HG03045 (cell line): Measurements from ENCODE around the gene NRDE2.

Source experiments
- ATAC-seq: cut with Tn5 transposase; IDR thresholded peaks from one replicate; pipeline ENCODE4 v1.9.1; 2021; ENCODE audit warnings: mild to moderate bottlenecking, moderate library complexity; ENCODE audit not compliant: unreplicated experiment

The NRDE2 gene

GRCh38 chr14:90297876-90298629, 33.7 kb downstream of the NRDE2 start:
- ATAC-seq = no peak

GRCh38 chr14:90296641-90297040, 35.1 kb downstream of the NRDE2 start:
- no peak for ATAC-seq

GRCh38 chr14:90295870-90296516, 35.7 kb downstream of the NRDE2 start:
- no peak for ATAC-seq

GRCh38 chr14:90294872-90295271, 36.9 kb downstream of the NRDE2 start:
- no peak for ATAC-seq

GRCh38 chr14:90293766-90294730, 37.7 kb downstream of the NRDE2 start:
- no peak for ATAC-seq

- ATAC-seq = no peak
Measured at GRCh38 chr14:90291699-90292098, 40.0 kb downstream of the NRDE2 start.

GRCh38 chr14:90290337-90291011, 41.3 kb downstream of the NRDE2 start:
- no peak for ATAC-seq

GRCh38 chr14:90288651-90289355, 42.9 kb downstream of the NRDE2 start:
- no peak for ATAC-seq

- ATAC-seq = no peak
Measured at GRCh38 chr14:90287791-90288190, 44.0 kb downstream of the NRDE2 start.

GRCh38 chr14:90281756-90282155, 50.0 kb downstream of the NRDE2 start:
- ATAC-seq = no peak

- no peak for ATAC-seq
Measured at GRCh38 chr14:90281261-90281660, 50.5 kb downstream of the NRDE2 start.

GRCh38 chr14:90280096-90280495, 51.6 kb downstream of the NRDE2 start:
- ATAC-seq = no peak

- no peak for ATAC-seq
Measured at GRCh38 chr14:90278199-90279175, 53.3 kb downstream of the NRDE2 start.

- ATAC-seq = no peak
Measured at GRCh38 chr14:90277581-90278198, 54.1 kb downstream of the NRDE2 start.

- no peak for ATAC-seq
Measured at GRCh38 chr14:90276646-90277367, 54.9 kb downstream of the NRDE2 start.

- no peak for ATAC-seq
Measured at GRCh38 chr14:90275820-90276219, 55.9 kb downstream of the NRDE2 start.

GRCh38 chr14:90275458-90275814, 56.3 kb downstream of the NRDE2 start:
- ATAC-seq = no peak
